ENCODE measurements around the gene SLC25A25. TPM values are rescaled to one million over a fixed set of nuclear protein-coding genes. Genes with fewer than 3 reads are reported as not detected.

SLC25A25 gene
- total RNA-seq, 1 experiment from 2014 or later = 10.7 TPM

- CTCF ChIA-PET = no interaction called here
- no peak overlapping the region for H3K4me3 ChIP-seq (ENCODE audit: low read depth in 2 of 2, low read length in 2 of 2)
Observed at GRCh38 chr9:128077847-128078503, 9.9 kb downstream of the SLC25A25 start.

GRCh38 chr9:128078504-128079434 lies 10.7 kb downstream of the SLC25A25 start:
- no peaks in the 10 kb centered on the region for H3K27me3 ChIP-seq (ENCODE audit: control insufficient read depth, insufficient read depth, low read length)
- no peaks in the 10 kb centered on the region for H3K36me3 ChIP-seq (ENCODE audit: control insufficient read depth, insufficient read depth, low read length)
- intact Hi-C loops (cut with micrococcal nuclease; ENCODE audit: unreplicated experiment) (no loop called here), in situ Hi-C loops (cut with HindIII; ENCODE audit: low pct_unique_long_range_greater_than_20kb, low sequenced_read_pairs) (loop anchor here (25.0 kb wide), 1 partner anchor 141 kb away; the partner anchor contains the start of genes DPM2 and PIP5KL1)
- H3K27ac ChIP-seq (ENCODE audit: low read length) = peak overlapping the region; percentile 46
- no peak for TF ChIP-seq REST (IDR thresholded peaks at IDR 0.05; ENCODE audit: insufficient read depth in 1 of 2, low read depth in 2 of 2, low read length in 1 of 2)
- TF ChIP-seq SIN3A (IDR thresholded peaks at IDR 0.05; ENCODE audit: borderline replicate concordance, insufficient read depth, low read depth, low read length) = no peak
- TF ChIP-seq TCF7L2 (IDR thresholded peaks at IDR 0.05; ENCODE audit: low read depth, low read length) = no peak
- TF ChIP-seq CTCF (IDR thresholded peaks at IDR 0.05) = no peak
- no peak for TF ChIP-seq POLR2AphosphoS5 (IDR thresholded peaks at IDR 0.05; ENCODE audit: low read depth, low read length)
- no peak for DNase-seq (ENCODE audit: low read depth, low spot score)
- H3K4me3 ChIP-seq (ENCODE audit: low read depth in 2 of 2, low read length in 2 of 2) = no peak overlapping the region
- H3K4me1 ChIP-seq (ENCODE audit: control insufficient read depth, insufficient read depth, low read length) = peaks cover 40% of the 10 kb centered on the region
- no TSS peak for BruUV-seq (replicated peaks)
- POLR2A ChIA-PET = interaction anchor here (0.5 kb wide), 1 partner anchor 31 kb away, joined by 7 read pairs; no protein-coding TSS in a partner anchor
- CTCF ChIA-PET = no interaction called here
- ATAC-seq = peak; percentile 42
- H3K9me3 ChIP-seq (ENCODE audit: control insufficient read depth, insufficient read depth, low read depth, low read length) = no peaks in the 10 kb centered on the region

More at GRCh38 chr9:128077847-128078503, 9.9 kb downstream of the SLC25A25 start:
- no TSS peak for BruUV-seq (replicated peaks)
- DNase-seq (ENCODE audit: low read depth, low spot score) (no peak), ATAC-seq (peak; percentile 43; the same call in 1 of the 2 replicates)
- peak overlapping the region; percentile 46 for H3K27ac ChIP-seq (ENCODE audit: low read length)
- in situ Hi-C loops (cut with HindIII; ENCODE audit: low pct_unique_long_range_greater_than_20kb, low sequenced_read_pairs) = loop anchor here (25.0 kb wide), 1 partner anchor 141 kb away; the partner anchor contains the start of genes DPM2 and PIP5KL1
- H3K36me3 ChIP-seq (ENCODE audit: control insufficient read depth, insufficient read depth, low read length) = no peaks in the 10 kb centered on the region
- peaks cover 40% of the 10 kb centered on the region for H3K4me1 ChIP-seq (ENCODE audit: control insufficient read depth, insufficient read depth, low read length)
- POLR2A ChIA-PET = no interaction called here
- no peaks in the 10 kb centered on the region for H3K9me3 ChIP-seq (ENCODE audit: control insufficient read depth, insufficient read depth, low read depth, low read length)
- no peak for TF ChIP-seq SIN3A (IDR thresholded peaks at IDR 0.05; ENCODE audit: borderline replicate concordance, insufficient read depth, low read depth, low read length)
- no peak for TF ChIP-seq CTCF (IDR thresholded peaks at IDR 0.05)
- intact Hi-C loops (cut with micrococcal nuclease; ENCODE audit: unreplicated experiment) = no loop called here
- no peaks in the 10 kb centered on the region for H3K27me3 ChIP-seq (ENCODE audit: control insufficient read depth, insufficient read depth, low read length)
